NCI-H2081 treated with DMSO at 0.1 percent for 48 hours (cell line): ENCODE data around the gene VAMP4.
"Not testable (repeated sequence)": the region's sequence is repeated elsewhere in the genome, so short reads cannot be mapped to it uniquely, and the experiment has no call there.

ENCODE experiments used
- DNase-seq: peaks from one replicate; lab custom pipeline; 2025; lab: John Stamatoyannopoulos, UW

Gene VAMP4

GRCh38 chr1:171695772-171696171 lies 46.1 kb downstream of the VAMP4 start:
- not testable (repeated sequence) for DNase-seq

GRCh38 chr1:171693541-171693940 lies 48.3 kb downstream of the VAMP4 start:
- not testable (repeated sequence) for DNase-seq

GRCh38 chr1:171683870-171684269 lies 58.0 kb downstream of the VAMP4 start:
- DNase-seq = no peak

- no peak for DNase-seq
These were observed 61.5 kb downstream of the VAMP4 start for GRCh38 chr1:171680339-171680738.

GRCh38 chr1:171676823-171677222 lies 65.0 kb downstream of the VAMP4 start:
- no peak for DNase-seq

GRCh38 chr1:171674431-171675405 lies 67.1 kb downstream of the VAMP4 start:
- no peak for DNase-seq

- no peak for DNase-seq
These were observed 71.1 kb downstream of the VAMP4 start for GRCh38 chr1:171670739-171671138.

- DNase-seq = no peak
These were observed 73.5 kb downstream of the VAMP4 start for GRCh38 chr1:171668372-171668771.

- DNase-seq = no peak
These were observed 75.6 kb downstream of the VAMP4 start for GRCh38 chr1:171666114-171666769.

GRCh38 chr1:171664976-171665375 lies 76.9 kb downstream of the VAMP4 start:
- no peak for DNase-seq

GRCh38 chr1:171663854-171664575 lies 77.8 kb downstream of the VAMP4 start:
- DNase-seq = no peak

GRCh38 chr1:171663036-171663853 lies 78.6 kb downstream of the VAMP4 start:
- no peak for DNase-seq

GRCh38 chr1:171661076-171661650 lies 80.7 kb downstream of the VAMP4 start:
- no peak for DNase-seq

GRCh38 chr1:171656206-171656605 lies 85.7 kb downstream of the VAMP4 start:
- not testable (repeated sequence) for DNase-seq

GRCh38 chr1:171655746-171656116 lies 86.1 kb downstream of the VAMP4 start:
- no peak for DNase-seq

- DNase-seq = no peak
These were observed 86.7 kb downstream of the VAMP4 start for GRCh38 chr1:171654942-171655745.

GRCh38 chr1:171654201-171654941 lies 87.5 kb downstream of the VAMP4 start:
- no peak for DNase-seq

GRCh38 chr1:171653796-171654195 lies 88.1 kb downstream of the VAMP4 start:
- no peak for DNase-seq

- no peak for DNase-seq
These were observed 89.5 kb downstream of the VAMP4 start, which contains the start of gene MYOC for GRCh38 chr1:171652234-171652822. Gene MYOC (minus strand): TSS chr1:171652688. CDS start chr1:171652611, 77 bp downstream.
